Aorta (tissue), 5 donors: ENCODE results near the gene FBLN1. TPM values are rescaled to one million over a fixed set of nuclear protein-coding genes. Genes with fewer than 3 reads are reported as not detected.
"Not testable (repeated sequence)": the region's sequence is repeated elsewhere in the genome, so short reads cannot be mapped to it uniquely, and the experiment has no call there.

Source experiments
- ATAC-seq: fragments of 200-7000 bp; cut with Tn5 transposase; one replicate; pipeline ENCODE4 v1.9.1; 2022; ENCODE audit warnings: moderate library complexity; ENCODE audit not compliant: low FRiP score
- DNase-seq, 2 donors: peaks; one replicate each; pipeline ENCODE4 v3.0.0-alpha.2; 2020
- H3K27ac ChIP-seq, 2 donors: one replicate each; pipeline ENCODE4 v1.5.1; 2013; ENCODE audit warnings: low read length in 2 of 2, mild to moderate bottlenecking in 2 of 2, moderate library complexity in 2 of 2, control low read depth in 1 of 2, inconsistent platforms in 1 of 2, low read depth in 1 of 2
- H3K27me3 ChIP-seq, 2 donors: one replicate each; pipeline ENCODE4 v1.6.1; 2013; ENCODE audit warnings: control low read depth in 1 of 2, low read length in 1 of 2, mild to moderate bottlenecking in 1 of 2, moderate library complexity in 1 of 2; ENCODE audit not compliant: insufficient read depth in 2 of 2, control insufficient read depth in 1 of 2
- H3K36me3 ChIP-seq, 2 donors: one replicate each; pipeline ENCODE4 v1.6.1; 2013; ENCODE audit warnings: control low read depth in 1 of 2, low read length in 1 of 2, mild to moderate bottlenecking in 1 of 2; ENCODE audit not compliant: insufficient read depth in 2 of 2, control insufficient read depth in 1 of 2
- H3K4me1 ChIP-seq, 2 donors: one replicate each; pipeline ENCODE4 v1.6.1; 2013; ENCODE audit warnings: low read length in 2 of 2, control low read depth in 1 of 2, mild to moderate bottlenecking in 1 of 2, moderate library complexity in 1 of 2; ENCODE audit not compliant: insufficient read depth in 2 of 2, control insufficient read depth in 1 of 2
- H3K4me3 ChIP-seq, 2 donors: one replicate each; pipeline ENCODE4 v1.5.1; 2013; ENCODE audit warnings: low read length in 2 of 2, control low read depth in 1 of 2, mild to moderate bottlenecking in 1 of 2
- H3K9me3 ChIP-seq: one replicate; pipeline ENCODE4 v1.6.1; 2013; ENCODE audit warnings: mild to moderate bottlenecking, low read length; ENCODE audit not compliant: control insufficient read depth
- WGBS, 2 donors: extraction: QIAGEN DNeasy Blood & Tissue Kit; methylation state at CpG; one replicate each; pipeline ENCODE4 v1.1.7; 2013; 5-methylcytosine and 5-hydroxymethylcytosine counted together
- intact Hi-C, 2 donors: fragments of 100-400 bp; cut with DNase I; formaldehyde crosslinking; loops; one replicate each; pipeline versions ENCODE4 v1.14.2 to v1.15.0; 2022
- polyA plus RNA-seq, 2 donors: library from polyadenylated mRNA; stranded (reverse); fragments of 200-250 nt; gene quantifications; one replicate each; pipeline ENCODE4 v1.2.3, GENCODE V29; 2013
- total RNA-seq, 2 donors: library from RNA; stranded (reverse); fragmentation: NEBNext Ultra II Directional; extraction: Animal tissue kit (Norgen Biotek cat#: 25700); gene quantifications; one replicate each; pipeline ENCODE4 v1.2.1, GENCODE V29; 2021
- donor health status: healthy with polysubstance abuse.
- donor health status: Bipolar disorder and iron deficiency.
- donor health status: DM: no; HTN: no; CAD: no.
- donor health status: DM: no; HTN: no; CAD: no.
- donor health status: DM: yes; HTN: yes; CAD: no.

FBLN1 gene
- total and polyA plus RNA-seq, 4 donors, result 48.1 to 1,512 (median 391) TPM

DNA sequence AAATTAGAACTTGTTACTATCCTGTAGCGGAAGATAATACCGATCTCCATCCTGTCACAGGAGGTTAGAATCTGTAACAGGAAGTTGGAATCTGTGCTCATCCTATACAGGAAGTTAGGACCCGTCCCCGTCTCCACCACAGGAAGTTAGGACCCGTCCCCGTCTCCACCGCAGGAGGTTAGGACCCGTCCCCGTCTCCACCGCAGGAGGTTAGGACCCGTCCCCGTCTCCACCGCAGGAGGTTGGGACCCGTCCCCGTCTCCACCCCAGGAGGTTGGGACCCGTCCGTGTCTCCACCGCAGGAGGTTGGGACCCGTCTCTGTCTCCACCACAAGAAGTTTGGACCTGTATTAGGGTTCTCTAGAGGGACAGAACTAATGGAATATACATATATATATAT lies 52.2 kb downstream of the FBLN1 start:
- ATAC-seq (no peak), DNase-seq (peak in 1 of 2 donors; percentile 41)
- peak overlapping the region in 1 of 2 donors; percentile 75 for H3K27ac ChIP-seq
- no peak overlapping the region for H3K4me3 ChIP-seq
- peaks cover 0 to 3% of the 10 kb centered on the region in 2 donors for H3K4me1 ChIP-seq
- WGBS, 2 donors, result 87 to 90% methylated on average over 19 of the region's 19 CpGs
- intact Hi-C loops, result loop anchor here (2.0 to 10.0 kb wide), 3 partner anchors 53 to 240 kb away; partner anchors contain the start of gene FBLN1 (in 2 of the 2)
- H3K27me3 ChIP-seq, result no peaks in the 10 kb centered on the region
- no peaks in the 10 kb centered on the region for H3K9me3 ChIP-seq
- H3K36me3 ChIP-seq, result no peaks in the 10 kb centered on the region

DNA sequence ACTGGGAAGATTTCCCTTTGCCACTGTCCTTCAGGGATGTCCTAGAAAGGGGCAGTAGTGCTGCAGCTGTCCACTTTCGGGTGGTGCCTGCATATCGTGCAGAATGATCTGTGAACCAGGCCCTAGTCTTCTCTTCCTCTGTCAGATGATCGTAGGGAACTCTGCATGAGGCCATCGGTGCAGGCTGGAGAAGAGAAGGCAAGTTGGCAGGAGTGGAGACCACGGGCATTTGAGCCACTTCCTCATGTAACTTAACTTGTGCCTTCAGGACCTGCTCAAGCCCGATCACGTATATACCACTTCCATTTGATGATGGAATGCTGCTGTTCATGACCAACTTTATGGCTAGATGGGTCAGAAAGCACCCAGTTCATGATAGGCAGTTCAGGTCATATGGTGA lies 55.2 kb downstream of the FBLN1 start:
- 77 to 85% methylated on average over 7 of the region's 7 CpGs for WGBS, 2 donors
- H3K4me1 ChIP-seq, H3K27me3 ChIP-seq, H3K36me3 ChIP-seq, H3K9me3 ChIP-seq, H3K27ac ChIP-seq, ATAC-seq, H3K4me3 ChIP-seq: not testable (repeated sequence)
- intact Hi-C loops, result loop anchor here in 1 of 2 donors (10.0 kb wide), 1 partner anchor 243 kb away; no protein-coding TSS in a partner anchor
- peak; percentile 36 to 37 for DNase-seq

DNA sequence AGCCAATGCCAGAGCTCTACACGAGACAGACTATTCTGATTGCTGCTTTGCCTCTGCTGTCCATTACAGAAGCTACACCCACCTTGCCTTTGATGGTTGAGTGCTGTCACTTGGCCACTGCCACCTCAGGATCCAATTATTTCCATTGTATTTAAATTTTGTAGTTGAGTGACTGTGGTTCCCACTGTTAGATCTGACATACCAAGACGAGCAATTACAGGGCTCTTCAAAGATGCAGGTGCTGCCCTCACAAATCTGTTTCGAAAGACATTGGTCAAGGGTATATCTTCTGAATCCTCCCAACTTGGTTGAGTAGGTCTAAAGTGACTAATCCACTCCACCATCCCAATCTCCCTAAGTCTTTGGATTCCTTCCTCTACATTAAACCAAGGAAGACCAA lies 57.4 kb downstream of the FBLN1 start:
- WGBS, 2 donors, result 99 to 100% methylated on average over 3 of the region's 3 CpGs
- H3K27me3 ChIP-seq, H3K36me3 ChIP-seq, DNase-seq, ATAC-seq, H3K27ac ChIP-seq, H3K4me1 ChIP-seq, intact Hi-C loops, H3K9me3 ChIP-seq, H3K4me3 ChIP-seq: not testable (repeated sequence)

DNA sequence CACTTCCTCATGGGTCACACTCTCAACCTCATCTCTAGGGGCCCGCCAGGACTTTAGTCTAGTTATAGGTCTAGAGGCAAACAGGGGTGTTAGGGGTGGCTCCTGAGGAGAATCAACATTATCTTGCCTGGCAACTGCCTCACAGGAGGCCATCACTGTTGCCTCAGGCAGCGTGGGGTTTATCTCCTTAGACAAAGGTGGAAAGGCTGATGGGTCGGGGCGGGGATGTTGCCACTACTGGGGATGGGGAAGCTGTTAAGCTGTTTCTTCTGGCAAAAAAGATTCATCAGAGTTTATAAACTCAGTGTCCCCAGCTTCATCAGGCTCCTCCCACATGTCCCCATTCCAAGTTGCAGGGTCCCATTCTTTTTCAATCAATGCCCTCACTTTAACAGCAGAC lies 58.1 kb downstream of the FBLN1 start:
- intact Hi-C loops, DNase-seq, H3K27me3 ChIP-seq: not testable (repeated sequence)

GRCh38 chr22:45562102-45562501 lies 59.4 kb downstream of the FBLN1 start:
- no peak for DNase-seq
- peak; percentile 17 for ATAC-seq

More for the DNA sequence above, 58.1 kb downstream of the FBLN1 start:
- H3K36me3 ChIP-seq, ATAC-seq, H3K4me1 ChIP-seq, H3K27ac ChIP-seq, H3K9me3 ChIP-seq, H3K4me3 ChIP-seq: not testable (repeated sequence)
- WGBS, 2 donors, result 97 to 100% methylated on average over 4 of the region's 4 CpGs

DNA sequence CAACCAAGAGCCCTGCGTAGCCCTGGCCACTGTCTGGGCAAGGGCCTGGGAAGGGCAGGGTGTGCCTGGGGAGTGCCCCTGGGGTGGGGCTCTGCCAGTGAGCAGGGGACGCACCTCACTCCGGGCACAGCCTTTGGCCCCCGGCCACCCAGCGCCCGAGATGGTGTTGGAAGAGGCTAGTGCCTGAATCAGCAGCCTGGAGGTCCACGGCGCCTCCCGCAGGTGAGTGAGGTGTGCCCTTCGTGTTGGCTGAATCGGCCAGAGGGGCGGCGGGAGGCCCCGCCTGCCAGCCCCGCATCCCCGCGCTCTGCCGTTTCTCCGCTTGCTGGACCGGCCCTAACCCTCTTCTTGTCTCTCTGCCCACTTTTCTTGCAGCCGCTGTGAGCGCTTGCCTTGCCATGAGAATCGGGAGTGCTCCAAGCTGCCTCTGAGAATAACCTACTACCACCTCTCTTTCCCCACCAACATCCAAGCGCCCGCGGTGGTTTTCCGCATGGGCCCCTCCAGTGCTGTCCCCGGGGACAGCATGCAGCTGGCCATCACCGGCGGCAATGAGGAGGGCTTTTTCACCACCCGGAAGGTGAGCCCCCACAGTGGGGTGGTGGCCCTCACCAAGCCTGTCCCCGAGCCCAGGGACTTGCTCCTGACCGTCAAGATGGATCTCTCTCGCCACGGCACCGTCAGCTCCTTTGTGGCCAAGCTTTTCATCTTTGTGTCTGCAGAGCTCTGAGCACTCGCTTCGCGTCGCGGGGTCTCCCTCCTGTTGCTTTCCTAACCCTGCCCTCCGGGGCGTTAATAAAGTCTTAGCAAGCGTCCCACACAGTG lies 60.1 kb downstream of the FBLN1 start:
- H3K27me3 ChIP-seq, result no peaks in the 10 kb centered on the region
- H3K4me3 ChIP-seq, result no peak overlapping the region
- peak; percentile 45 for ATAC-seq
- WGBS, 2 donors, result 94 to 96% methylated on average over 41 to 44 of the region's 44 CpGs
- H3K4me1 ChIP-seq, result no peaks in the 10 kb centered on the region
- no peak overlapping the region for H3K27ac ChIP-seq
- no peak for DNase-seq
- H3K9me3 ChIP-seq, result no peaks in the 10 kb centered on the region
- intact Hi-C loops, result no loop called here
- H3K36me3 ChIP-seq, result no peaks in the 10 kb centered on the region

More at GRCh38 chr22:45562102-45562501, 59.4 kb downstream of the FBLN1 start:
- Histone ChIP-seq H3K27me3 (no peaks in the 10 kb centered on the region), H3K4me3 (no peak overlapping the region), H3K27ac (no peak overlapping the region), H3K9me3 (no peaks in the 10 kb centered on the region), H3K36me3 (no peaks in the 10 kb centered on the region), H3K4me1 (no peaks in the 10 kb centered on the region)
- 92 to 93% methylated on average over 5 of the region's 5 CpGs for WGBS, 2 donors
- intact Hi-C loops, result no loop called here

- 81 to 83% methylated on average over 20 of the region's 20 CpGs for WGBS, 2 donors
- peak; percentile 26 for ATAC-seq
- Histone ChIP-seq H3K4me3 (no peak overlapping the region), H3K4me1 (no peaks in the 10 kb centered on the region), H3K27me3 (no peaks in the 10 kb centered on the region), H3K9me3 (no peaks in the 10 kb centered on the region), H3K36me3 (no peaks in the 10 kb centered on the region), H3K27ac (no peak overlapping the region)
- intact Hi-C loops, result no loop called here
- DNase-seq, result no peak
These were observed 60.8 kb downstream of the FBLN1 start for GRCh38 chr22:45563362-45564040.

GRCh38 chr22:45564349-45565030 lies 61.8 kb downstream of the FBLN1 start:
- H3K9me3 ChIP-seq, result no peaks in the 10 kb centered on the region
- DNase-seq (no peak), ATAC-seq (peak; percentile 27)
- intact Hi-C loops, result no loop called here
- H3K4me1 ChIP-seq, result no peaks in the 10 kb centered on the region
- no peaks in the 10 kb centered on the region for H3K27me3 ChIP-seq
- WGBS, 2 donors, result 87 to 88% methylated on average over 13 of the region's 13 CpGs
- H3K4me3 ChIP-seq, result no peak overlapping the region
- H3K27ac ChIP-seq, result no peak overlapping the region
- H3K36me3 ChIP-seq, result no peaks in the 10 kb centered on the region
